ENCODE results near the gene ATP10D.
"Not testable (repeated sequence)": the region's sequence is repeated elsewhere in the genome, so short reads cannot be mapped to it uniquely, and the experiment has no call there.

The ATP10D gene

DNA sequence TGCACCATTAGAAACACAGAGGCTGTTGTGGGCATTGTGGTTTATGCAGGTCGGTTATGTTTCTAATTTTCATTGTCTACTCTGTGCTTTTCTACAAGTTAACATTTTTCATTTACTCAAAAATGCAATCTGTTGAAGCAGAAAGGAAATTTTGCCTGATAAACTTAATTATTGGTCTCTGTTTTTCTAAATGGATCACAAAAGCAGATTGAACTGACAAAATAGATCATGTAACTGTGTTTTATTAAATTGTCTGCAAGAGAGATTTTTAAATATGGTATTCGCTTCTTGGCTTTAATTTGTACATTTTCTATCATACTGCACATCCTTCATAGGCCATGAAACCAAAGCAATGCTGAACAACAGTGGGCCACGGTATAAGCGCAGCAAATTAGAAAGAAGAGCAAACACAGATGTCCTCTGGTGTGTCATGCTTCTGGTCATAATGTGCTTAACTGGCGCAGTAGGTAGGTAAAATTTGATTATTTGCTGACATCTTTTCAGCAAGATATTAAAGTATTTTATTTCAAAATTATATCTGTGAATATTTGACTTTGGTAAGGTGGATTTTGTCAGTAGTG lies 50.6 kb downstream of the ATP10D start:
- no peak for DNase-seq (ENCODE audit: low read depth in 2 of 2)

DNA sequence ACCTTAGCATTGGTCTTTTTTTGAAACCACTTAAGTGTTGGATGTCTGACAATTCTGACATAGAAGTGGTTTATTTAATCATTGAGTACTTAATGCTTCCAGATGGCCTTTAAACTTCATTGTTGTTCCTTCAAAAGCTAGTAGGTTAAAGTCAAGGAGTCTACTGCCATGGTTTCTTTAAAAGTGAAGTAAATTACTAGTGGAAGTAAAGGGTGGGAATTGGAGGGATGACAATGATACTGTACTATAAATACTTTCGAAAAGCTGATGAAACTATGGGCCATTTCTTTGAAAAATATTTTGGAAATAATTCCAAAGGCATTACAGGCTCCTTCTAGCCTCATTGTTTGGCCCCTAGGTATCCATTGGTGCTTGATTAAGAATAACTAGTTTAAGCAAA lies 51.9 kb downstream of the ATP10D start:
- DNase-seq (ENCODE audit: low read depth in 2 of 2) = no peak

DNA sequence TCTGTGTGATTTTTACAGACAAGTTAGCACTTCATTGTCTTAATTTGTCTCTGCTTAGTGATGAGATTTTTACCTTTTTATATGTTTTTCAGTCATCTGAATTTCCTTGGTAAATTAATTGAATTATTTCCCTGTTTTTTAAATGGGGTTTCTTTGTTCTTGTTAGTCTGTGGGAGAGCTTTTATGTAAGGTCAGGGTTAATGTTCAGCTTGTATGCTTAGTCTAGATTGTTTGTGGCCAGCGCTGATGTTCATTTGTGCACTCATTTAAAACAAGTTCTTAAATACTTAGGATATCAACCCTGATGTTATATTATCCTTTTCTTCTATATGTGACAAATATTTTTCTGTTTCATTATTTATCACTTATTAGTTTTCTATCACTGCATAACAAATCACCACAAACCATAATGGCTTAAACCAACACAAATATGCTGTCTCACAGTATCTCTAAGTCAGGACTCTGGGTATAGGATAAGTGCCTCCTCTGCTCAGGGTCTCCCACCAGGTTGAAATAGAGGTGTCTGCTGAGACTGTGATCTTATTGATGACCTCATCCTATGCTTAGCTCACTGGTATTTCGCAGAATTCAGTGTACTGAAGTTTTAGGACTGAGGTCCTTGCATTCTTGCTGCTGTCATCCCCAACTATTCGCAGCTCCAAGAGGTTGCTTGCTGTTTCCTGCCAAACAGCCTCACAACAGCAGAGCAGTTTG lies 53.2 kb downstream of the ATP10D start:
- no peak for DNase-seq (ENCODE audit: low read depth in 2 of 2)

DNA sequence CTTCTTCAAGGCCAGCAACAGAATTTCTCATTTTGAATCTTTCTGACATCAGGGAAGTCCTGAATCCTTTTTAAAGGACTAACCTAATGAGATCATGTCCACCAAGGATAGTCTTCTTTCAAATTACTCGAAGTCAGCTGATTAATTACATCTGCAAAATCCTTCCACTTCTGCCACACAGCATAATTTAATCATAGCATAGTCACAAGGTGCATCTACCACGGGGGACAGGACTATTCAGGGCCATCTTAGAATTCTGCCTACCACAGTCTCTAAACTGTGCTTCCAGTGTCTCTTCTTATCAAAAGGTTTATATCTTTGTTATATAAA lies 53.7 kb downstream of the ATP10D start:
- DNase-seq (ENCODE audit: low read depth in 2 of 2) = no peak

DNA sequence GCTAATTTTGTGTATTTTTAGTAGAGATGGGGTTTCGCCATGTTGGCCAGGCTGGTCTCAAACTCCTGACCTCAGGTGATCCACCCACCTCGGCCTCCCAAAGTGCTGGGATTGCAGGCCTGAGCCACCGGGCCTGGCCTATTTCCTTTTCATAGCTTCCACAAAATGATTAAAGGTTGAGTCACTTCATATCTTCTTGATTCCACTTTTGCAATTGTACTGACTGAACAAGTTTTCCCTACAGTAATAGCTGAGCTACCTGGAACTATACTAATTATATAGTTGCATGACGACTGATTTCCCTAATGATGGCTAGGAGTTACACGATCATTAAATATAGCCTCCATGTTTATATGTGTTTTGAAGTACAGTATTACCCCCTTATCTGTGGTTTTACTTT lies 57.6 kb downstream of the ATP10D start:
- not testable (repeated sequence) for DNase-seq (ENCODE audit: low read depth in 2 of 2)

DNA sequence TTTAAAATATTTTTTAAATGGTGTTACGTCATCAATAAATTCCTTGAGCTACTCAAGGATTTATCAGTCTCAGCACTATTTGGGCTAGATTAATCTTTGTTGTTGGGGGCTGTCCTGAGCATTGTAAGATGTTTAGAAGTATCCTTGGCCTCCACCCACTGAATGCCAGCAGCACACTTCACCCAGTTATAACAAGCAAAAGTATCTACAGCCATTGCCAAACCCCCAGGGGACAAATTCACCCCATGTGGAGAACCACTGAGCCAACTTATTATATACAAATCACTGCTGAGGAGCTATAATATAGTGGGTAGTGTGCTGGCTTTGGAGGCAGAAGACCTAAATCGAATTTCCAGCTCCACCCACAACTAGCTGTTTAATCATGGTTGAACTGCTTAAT lies 58.3 kb downstream of the ATP10D start:
- no peak for DNase-seq (ENCODE audit: low read depth in 2 of 2)

DNA sequence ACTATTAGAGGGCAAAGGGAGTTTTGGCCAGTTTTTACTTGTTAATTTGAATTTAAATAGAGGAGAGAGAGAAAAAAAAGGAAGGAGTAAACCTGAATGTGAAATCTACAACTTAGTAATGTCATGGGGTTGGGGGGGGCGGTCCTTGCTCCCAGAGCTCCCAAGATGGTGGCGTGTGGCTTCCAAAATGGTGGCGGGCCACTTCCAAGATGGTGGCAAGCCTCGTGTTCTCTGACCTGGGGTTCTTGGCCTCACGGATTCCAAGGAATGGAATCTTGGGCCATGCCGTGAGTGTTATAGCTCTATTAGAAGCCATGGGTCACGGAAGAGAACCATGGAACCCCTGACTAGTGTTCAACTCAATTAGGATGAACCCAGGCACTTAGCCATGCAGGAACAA lies 65.3 kb downstream of the ATP10D start:
- not testable (repeated sequence) for DNase-seq (ENCODE audit: low read depth in 2 of 2)

DNA sequence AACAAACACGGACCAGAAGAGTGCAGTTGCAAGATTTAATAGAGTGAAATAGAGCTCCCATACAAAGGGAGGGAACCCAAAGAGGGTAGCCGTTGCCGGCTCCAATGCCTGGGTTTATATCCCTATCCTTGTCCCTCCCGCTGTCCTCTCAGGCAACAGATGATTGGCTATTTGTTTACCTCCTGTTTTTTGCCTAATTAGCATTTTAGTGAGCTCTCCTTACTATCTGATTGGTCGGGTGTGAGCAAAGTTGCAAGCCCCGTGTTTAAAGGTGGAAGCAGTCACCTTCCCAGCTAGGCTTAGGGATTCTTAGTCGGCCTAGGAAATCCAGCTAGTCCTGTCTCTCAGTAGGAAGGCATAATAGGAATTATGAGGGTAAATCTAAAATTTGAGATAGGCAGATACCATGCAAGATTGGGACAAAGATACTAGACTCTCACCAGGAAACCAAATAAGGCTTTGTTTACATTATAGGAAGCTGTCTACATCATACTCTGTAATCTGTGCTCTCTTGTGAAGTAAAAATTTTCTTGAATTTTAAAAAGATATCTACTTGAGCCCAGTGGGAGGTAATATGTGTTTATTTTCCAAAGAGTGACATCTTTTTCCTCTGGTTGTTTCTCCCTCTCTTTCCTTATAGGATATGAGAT lies 65.9 kb downstream of the ATP10D start:
- DNase-seq (ENCODE audit: low read depth in 2 of 2) = no peak

DNA sequence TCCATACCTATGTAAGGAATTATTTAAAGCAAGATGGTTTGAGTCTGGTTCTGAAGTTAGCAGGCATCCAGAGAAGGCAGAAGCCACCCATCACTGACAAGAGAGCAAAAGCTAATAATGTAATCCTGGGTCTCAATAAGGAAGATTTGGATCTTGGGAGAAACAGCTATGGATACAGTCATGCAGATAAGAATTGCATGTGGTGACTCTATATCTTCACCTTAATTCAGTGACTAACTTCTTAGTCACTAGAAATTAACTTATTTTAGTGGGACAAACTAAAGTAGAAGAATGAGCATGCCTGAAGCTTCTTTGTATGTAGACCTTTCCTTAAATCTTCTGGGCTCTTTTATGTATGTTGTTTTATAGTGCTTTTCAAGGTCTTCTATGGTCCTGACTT lies 66.6 kb downstream of the ATP10D start:
- DNase-seq (ENCODE audit: low read depth in 2 of 2) = no peak

DNA sequence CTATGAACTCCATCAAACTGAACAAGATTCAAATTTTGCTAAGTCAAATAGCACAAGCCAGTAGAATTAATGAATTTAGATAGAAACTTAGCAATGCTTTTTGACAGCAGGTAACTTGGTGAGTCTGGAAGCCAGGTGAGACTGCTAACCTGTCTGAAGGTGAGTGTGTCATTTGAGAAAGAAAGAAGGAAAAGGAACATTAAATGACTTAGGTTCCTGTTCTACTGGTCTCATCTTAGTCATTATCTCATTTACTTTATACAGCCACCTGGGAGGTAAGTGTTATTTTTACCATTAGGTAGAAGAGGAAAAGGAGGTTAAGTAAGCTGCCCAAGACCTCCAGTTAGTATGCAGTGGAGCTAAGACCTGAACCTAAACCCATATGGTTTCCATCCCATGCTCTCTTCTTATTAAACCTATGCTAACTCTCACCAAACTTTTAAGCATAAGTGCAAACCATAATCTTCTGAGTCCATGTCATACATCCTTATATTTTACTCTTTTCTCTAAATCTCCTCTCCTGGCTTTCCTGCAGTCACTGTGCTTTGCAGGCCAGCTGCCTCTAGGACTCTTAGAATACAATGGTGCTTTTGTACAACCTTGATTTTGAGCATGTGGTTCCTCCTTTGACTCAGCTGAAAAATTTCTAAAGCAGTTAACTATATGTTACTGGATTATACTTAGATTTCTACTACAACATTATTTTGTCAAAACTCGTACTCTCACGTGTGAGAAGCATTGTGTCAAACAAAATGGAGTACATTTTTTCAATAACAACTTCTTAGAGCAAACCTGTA lies 68.5 kb downstream of the ATP10D start:
- DNase-seq (ENCODE audit: low read depth in 2 of 2) = no peak

DNA sequence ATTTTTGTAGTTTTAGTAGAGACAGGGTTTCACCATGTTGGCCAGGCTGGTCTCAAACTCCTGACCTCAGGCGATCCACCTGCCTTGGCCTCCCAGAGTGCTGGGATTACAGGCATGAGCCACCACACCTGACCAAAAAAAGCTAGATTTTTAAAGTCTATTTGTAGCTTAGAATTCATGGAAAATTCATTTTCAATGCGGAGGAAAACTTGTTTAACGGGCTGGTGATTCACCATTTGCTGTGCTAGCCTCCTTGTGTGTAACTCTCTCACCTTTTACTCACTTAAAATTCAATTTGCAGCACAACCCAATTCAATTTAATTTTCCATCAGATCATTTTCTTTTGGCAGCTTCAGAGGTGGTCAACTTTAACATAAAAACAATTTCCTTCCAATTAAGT lies 70.8 kb downstream of the ATP10D start:
- not testable (repeated sequence) for DNase-seq (ENCODE audit: low read depth in 2 of 2)

DNA sequence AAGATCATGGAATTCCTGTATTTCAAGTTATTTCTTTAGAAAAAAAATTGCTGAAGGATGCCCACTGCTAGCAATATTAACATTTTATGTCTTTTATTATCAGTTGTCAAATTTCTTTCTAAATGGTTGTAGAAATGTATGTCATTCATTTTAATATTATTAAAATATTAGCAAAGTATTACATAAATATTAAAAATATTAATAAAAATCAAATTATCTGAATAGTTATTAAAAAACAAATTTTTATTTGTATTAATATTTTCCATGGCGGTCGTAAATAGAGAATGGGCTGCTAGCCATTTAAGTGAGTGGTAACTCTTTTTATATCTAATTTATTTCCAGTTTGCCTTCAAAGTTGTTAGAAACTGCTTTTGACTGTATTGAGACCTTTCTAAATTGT lies 72.2 kb downstream of the ATP10D start:
- DNase-seq (ENCODE audit: low read depth in 2 of 2) = no peak

DNA sequence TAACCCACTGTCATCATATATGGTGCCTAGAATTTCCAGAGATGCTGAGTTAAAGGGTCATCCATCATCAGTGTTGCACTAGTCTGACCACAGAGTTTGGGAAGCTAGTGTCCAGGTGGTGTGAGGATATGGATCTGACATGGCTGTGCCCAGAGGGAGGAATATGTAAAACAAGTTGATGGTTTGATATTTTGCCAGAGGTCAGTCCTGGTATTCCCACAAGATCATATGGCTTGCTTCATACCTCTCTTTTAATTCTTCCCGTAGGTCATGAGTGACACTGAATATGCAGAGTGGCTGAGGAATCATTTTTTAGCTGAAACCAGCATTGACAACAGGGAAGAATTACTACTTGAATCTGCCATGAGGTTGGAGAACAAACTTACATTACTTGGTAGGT lies 75.6 kb downstream of the ATP10D start:
- no peak for DNase-seq (ENCODE audit: low read depth in 2 of 2)

DNA sequence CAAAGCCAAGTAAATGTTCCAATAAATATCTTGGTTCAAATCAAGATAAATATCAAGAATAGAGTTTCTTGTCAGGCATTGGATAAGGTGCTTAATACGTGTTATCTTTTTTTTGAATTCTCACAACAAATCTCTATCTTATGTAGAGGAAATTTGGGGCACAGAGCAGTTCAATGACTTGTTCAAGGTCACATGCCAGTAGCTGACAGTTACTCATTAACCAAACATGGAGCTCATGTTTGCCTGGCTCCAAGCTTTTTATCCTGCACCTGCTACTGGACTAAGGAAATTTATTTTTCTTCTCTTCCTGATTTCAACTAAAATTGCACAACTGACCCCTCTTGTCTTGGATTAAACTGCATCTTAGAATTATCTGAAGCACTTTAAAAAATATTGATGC lies 76.3 kb downstream of the ATP10D start:
- no peak for DNase-seq (ENCODE audit: low read depth in 2 of 2)

DNA sequence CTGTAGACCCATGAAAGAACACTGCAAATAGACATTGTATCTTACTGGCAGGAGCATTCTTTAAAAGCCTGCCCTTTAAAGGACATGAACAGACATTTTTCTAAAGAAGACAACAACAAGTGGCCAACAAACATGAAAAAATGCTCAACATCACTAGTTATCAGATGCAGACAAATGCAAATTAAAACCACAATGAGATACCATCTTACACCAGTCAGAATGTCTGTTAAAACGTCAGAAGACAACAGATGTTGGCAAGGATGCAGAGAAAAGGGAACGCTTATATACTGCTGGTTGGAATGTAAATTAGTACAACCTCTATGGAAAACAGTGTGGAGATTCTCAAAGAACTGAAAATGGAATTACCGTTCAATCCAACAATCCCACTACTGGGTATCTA lies 77.2 kb downstream of the ATP10D start:
- no peak for DNase-seq (ENCODE audit: low read depth in 2 of 2)

DNA sequence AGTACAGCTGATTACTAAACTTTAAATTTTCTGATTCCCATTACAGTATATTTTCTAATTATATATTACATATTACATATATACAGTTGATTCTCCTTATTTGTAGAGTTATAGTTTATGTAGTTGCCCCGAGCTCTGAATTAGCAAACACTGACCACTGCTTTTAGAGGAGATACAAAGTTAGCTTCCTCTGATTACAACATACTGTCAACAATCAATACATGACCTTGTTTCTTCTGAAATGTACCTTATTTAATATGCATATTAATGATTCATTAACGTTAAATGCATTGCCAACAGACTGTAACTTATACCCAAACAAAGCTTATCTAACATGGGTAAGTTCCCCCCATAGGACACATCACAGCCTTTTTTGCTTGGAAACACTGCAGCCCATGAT lies 81.5 kb downstream of the ATP10D start:
- DNase-seq (ENCODE audit: low read depth in 2 of 2) = no peak

DNA sequence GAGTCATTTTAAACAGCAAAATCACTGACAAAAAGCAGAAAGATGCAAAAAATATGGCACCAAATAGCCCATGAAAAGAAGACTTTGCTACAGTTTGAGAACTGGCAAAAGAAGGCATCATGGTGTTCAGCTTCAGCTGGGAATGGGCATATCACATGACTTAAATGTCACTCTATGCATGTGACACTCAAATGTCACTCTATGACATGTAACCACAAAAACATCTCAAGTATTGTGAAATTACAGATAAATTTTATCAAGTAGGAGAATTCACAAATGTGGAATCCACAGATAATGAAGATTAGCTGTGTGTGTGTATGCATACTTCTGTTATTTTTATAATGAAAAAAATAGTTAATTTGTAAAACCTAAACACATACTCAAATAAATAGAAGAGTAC lies 81.9 kb downstream of the ATP10D start:
- no peak for DNase-seq (ENCODE audit: low read depth in 2 of 2)

DNA sequence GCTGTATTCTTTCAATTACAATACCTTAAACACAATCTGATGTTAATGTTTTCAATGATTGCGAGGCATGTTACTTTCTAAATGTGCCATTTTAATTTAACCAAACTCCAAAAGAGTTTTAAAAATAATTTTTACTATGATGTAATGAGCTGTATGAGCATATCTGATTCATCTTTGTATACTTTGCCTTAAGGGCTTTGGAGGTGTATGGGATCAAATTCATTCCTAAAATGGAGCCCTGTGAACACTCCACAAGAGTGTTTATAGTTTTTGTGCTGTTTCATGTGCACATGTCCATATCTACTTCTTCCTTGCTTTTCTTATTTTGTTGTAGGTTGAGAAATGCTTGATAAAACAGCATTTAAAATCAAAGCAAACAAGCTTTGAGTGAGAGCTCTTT lies 82.4 kb downstream of the ATP10D start:
- no peak for DNase-seq (ENCODE audit: low read depth in 2 of 2)

DNA sequence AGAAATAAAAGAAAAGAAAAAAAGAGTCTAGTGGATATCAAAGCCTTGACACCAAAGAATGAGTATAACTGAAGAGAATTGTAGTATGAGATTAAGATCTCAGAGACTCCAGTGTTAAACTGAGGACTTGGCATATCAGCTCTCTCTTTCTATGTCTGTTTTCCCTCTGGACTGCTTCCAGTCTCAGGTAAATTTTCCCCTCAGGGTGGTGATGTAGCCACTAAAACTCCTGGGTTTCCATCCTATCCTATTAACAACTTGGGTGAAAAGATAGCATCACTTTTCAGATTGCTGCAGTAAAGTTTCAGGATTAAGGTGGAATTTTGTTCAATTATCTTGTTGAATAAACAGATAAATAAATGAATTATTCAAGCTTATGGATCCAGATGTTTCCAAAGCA lies 85.7 kb downstream of the ATP10D start:
- DNase-seq (ENCODE audit: low read depth in 2 of 2) = no peak

DNA sequence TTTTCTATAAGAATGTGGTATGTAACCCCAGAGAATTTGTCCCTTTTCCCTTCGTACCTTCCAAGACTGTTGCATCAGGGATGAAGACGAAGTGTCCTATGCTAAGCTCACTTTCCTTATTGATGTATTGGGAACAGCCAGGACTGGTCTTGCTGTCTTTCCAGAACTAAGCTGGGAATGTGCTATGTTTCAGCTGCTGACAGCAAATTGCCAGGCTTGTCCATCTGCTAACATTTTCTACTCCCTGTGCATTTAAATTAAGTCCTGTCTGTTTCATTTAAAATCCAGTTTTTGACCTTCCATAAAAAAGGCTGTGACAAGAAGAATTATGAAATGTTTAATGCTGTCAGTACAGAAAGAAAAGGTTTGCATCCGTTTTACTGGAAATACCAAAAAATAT lies 87.9 kb downstream of the ATP10D start:
- no peak for DNase-seq (ENCODE audit: low read depth in 2 of 2)

DNA sequence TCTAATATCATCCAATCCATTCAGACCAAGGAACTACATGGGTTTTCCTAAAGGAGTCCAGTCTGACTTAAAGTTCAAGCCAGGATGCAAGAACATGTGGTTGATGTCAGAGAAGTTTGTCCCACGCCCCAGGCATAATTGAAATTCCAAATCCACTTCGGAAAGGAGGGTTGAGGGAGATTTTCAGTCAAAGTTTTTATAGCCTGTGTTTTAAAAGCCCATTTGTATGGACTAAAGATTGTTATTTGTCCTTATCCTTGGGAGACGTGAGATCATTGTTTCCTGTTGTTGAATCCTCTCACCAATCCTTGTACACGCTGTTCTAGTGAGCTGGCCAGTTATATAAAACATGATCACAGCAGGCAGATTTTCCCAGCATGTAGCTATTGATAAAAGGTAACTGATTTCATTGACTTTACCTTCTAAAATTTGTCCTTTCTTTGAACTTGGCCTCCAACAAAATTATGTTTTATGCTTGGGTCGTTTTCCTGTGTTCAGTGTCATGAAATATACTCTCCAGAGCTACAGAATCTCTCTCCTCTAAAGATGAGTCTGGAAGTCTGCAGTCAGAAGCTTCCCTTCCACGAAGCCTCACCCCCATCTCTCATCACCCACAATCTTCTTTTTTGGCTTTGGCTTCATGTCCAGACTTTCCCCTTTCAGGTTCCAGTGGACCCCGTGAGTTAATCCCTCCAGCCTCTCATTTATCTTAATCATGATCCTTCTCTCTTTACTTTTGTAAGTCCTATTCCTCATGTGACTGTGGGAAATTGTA lies 92.9 kb downstream of the ATP10D start:
- no peak for DNase-seq (ENCODE audit: low read depth in 2 of 2)

DNA sequence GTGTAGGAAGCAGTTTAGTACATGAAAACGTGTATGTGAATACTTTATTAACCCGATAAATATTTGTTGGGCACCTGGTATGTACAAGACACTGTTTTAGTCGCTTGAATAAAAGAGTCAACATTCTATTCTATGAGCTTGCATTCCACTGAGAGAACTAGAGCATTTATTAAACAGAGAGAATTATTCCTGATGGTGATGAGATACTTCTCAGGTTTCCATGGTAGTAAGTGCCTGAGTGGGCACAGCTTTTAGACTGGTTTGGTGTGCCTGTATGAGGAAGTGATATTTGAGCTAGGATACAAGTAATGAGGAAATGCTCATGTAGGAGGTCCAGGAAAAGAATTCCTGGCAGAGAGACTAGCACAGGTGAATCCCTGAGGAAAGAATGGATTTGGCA lies 94.2 kb downstream of the ATP10D start:
- DNase-seq (ENCODE audit: low read depth in 2 of 2) = no peak
